Skeletal muscle tissue (tissue), 4 donors: Measurements from ENCODE around the gene SEMA3B. TPM values are rescaled to one million over a fixed set of nuclear protein-coding genes. Genes with fewer than 3 reads are reported as not detected.

Source experiments
- H3K27ac ChIP-seq: one replicate; pipeline ENCODE4 v1.7.0; 2013; ENCODE audit warnings: mild to moderate bottlenecking, low read depth, low read length, inconsistent platforms
- H3K27me3 ChIP-seq, 3 donors: one replicate each; pipeline ENCODE4 v1.7.0; 2013; ENCODE audit warnings: low read length in 3 of 3; ENCODE audit not compliant: control insufficient read depth in 3 of 3, insufficient read depth in 3 of 3
- H3K36me3 ChIP-seq, 3 donors: one replicate each; pipeline ENCODE4 v1.7.0; 2013; ENCODE audit warnings: low read length in 3 of 3; ENCODE audit not compliant: control insufficient read depth in 3 of 3, insufficient read depth in 3 of 3
- H3K4me1 ChIP-seq, 3 donors: one replicate each; pipeline ENCODE4 v1.7.0; 2013; ENCODE audit warnings: low read length in 3 of 3, mild to moderate bottlenecking in 3 of 3; ENCODE audit not compliant: control insufficient read depth in 3 of 3, insufficient read depth in 3 of 3
- H3K4me3 ChIP-seq, 3 donors: one replicate each; pipeline ENCODE4 v1.7.0; 2013; ENCODE audit warnings: low read length in 3 of 3
- H3K9ac ChIP-seq, 3 donors: one replicate each; pipeline ENCODE4 v1.7.0; 2013; ENCODE audit warnings: low read length in 3 of 3, mild to moderate bottlenecking in 3 of 3, moderate library complexity in 2 of 3, low read depth in 1 of 3
- H3K9me3 ChIP-seq, 3 donors: one replicate each; pipeline ENCODE4 v1.7.0; 2013; ENCODE audit warnings: low read length in 3 of 3; ENCODE audit not compliant: control insufficient read depth in 3 of 3
- total RNA-seq: library from RNA; depleted of rRNA; stranded (reverse); fragments of >200 nt; gene quantifications from one replicate; pipeline ENCODE4 v1.2.3, GENCODE V29; 2014
- donor health status: Osteomylitis.

Gene SEMA3B
- total RNA-seq, 1 donor from 2014 or later, result 19.8 TPM

GRCh38 chr3:50237133-50237651, 31.8 kb upstream of the SEMA3B start:
- Histone ChIP-seq H3K27me3 (no peaks in the 10 kb centered on the region), H3K9me3 (no peaks in the 10 kb centered on the region), H3K27ac (peak overlapping the region; percentile 86), H3K4me3 (peak overlapping the region; percentile 79 to 90 (median 83)), H3K9ac (peak overlapping the region; percentile 88 to 91 (median 90)), H3K4me1 (peaks cover 56 to 61% (median 58%) of the 10 kb centered on the region in 3 donors), H3K36me3 (no peaks in the 10 kb centered on the region)

- Histone ChIP-seq H3K9me3 (no peaks in the 10 kb centered on the region), H3K9ac (peak overlapping the region; percentile 88 to 91 (median 90)), H3K4me1 (peaks cover 62 to 69% (median 66%) of the 10 kb centered on the region in 3 donors), H3K36me3 (no peaks in the 10 kb centered on the region), H3K4me3 (peak overlapping the region; percentile 79 to 90 (median 83)), H3K27me3 (no peaks in the 10 kb centered on the region), H3K27ac (peak overlapping the region; percentile 86)
Observed at GRCh38 chr3:50237754-50238548, 31.0 kb upstream of the SEMA3B start.

GRCh38 chr3:50238549-50239026, 30.4 kb upstream of the SEMA3B start:
- H3K36me3 ChIP-seq, result no peaks in the 10 kb centered on the region
- H3K4me1 ChIP-seq, result peaks cover 67 to 74% (median 72%) of the 10 kb centered on the region in 3 donors
- H3K9ac ChIP-seq, result peak overlapping the region; percentile 65 to 90 (median 88)
- no peaks in the 10 kb centered on the region for H3K9me3 ChIP-seq
- H3K27me3 ChIP-seq, result no peaks in the 10 kb centered on the region
- H3K4me3 ChIP-seq, result peak overlapping the region; percentile 79 to 90 (median 83)
- H3K27ac ChIP-seq, result peak overlapping the region; percentile 86

GRCh38 chr3:50239649-50240048, 29.3 kb upstream of the SEMA3B start:
- Histone ChIP-seq H3K9me3 (no peaks in the 10 kb centered on the region), H3K27me3 (no peaks in the 10 kb centered on the region), H3K36me3 (peaks cover 0 to 2% (median 0%) of the 10 kb centered on the region in 3 donors), H3K4me1 (peaks cover 75 to 82% (median 81%) of the 10 kb centered on the region in 3 donors), H3K4me3 (no peak overlapping the region), H3K9ac (peak overlapping the region; percentile 7 to 90 (median 61)), H3K27ac (peak overlapping the region; percentile 86)

- H3K9ac ChIP-seq, result peak overlapping the region; percentile 38 to 68 (median 51)
- peak overlapping the region in 1 of 3 donors; percentile 10 for H3K4me3 ChIP-seq
- peak overlapping the region; percentile 80 for H3K27ac ChIP-seq
- H3K9me3 ChIP-seq, result no peaks in the 10 kb centered on the region
- no peaks in the 10 kb centered on the region for H3K27me3 ChIP-seq
- peaks cover 0 to 2% (median 0%) of the 10 kb centered on the region in 3 donors for H3K36me3 ChIP-seq
- peaks cover 87 to 93% (median 89%) of the 10 kb centered on the region in 3 donors for H3K4me1 ChIP-seq
Observed at GRCh38 chr3:50241163-50241562, 27.8 kb upstream of the SEMA3B start.

GRCh38 chr3:50241713-50242380, 27.1 kb upstream of the SEMA3B start:
- Histone ChIP-seq H3K4me1 (peaks cover 88 to 93% (median 90%) of the 10 kb centered on the region in 3 donors), H3K9ac (peak overlapping the region; percentile 38 to 68 (median 51)), H3K27ac (peak overlapping the region; percentile 80), H3K9me3 (no peaks in the 10 kb centered on the region), H3K36me3 (peaks cover 0 to 2% (median 0%) of the 10 kb centered on the region in 3 donors), H3K4me3 (peak overlapping the region in 1 of 3 donors; percentile 35), H3K27me3 (no peaks in the 10 kb centered on the region)

- H3K27ac ChIP-seq, result peak overlapping the region; percentile 80
- H3K9ac ChIP-seq, result peak overlapping the region; percentile 16 to 68 (median 38)
- no peaks in the 10 kb centered on the region for H3K9me3 ChIP-seq
- peak overlapping the region in 1 of 3 donors; percentile 41 for H3K4me3 ChIP-seq
- peaks cover 88 to 93% (median 90%) of the 10 kb centered on the region in 3 donors for H3K4me1 ChIP-seq
- H3K27me3 ChIP-seq, result no peaks in the 10 kb centered on the region
- peaks cover 0 to 2% (median 0%) of the 10 kb centered on the region in 3 donors for H3K36me3 ChIP-seq
Observed at GRCh38 chr3:50242381-50242770, 26.6 kb upstream of the SEMA3B start.

- peaks cover 0 to 2% (median 0%) of the 10 kb centered on the region in 3 donors for H3K36me3 ChIP-seq
- peak overlapping the region in 2 of 3 donors; percentile 41 to 49 for H3K4me3 ChIP-seq
- H3K9ac ChIP-seq, result peak overlapping the region; percentile 38 to 71 (median 45)
- H3K27me3 ChIP-seq, result no peaks in the 10 kb centered on the region
- H3K27ac ChIP-seq, result peak overlapping the region; percentile 80
- peaks cover 88 to 93% (median 89%) of the 10 kb centered on the region in 3 donors for H3K4me1 ChIP-seq
- no peaks in the 10 kb centered on the region for H3K9me3 ChIP-seq
Observed at GRCh38 chr3:50242851-50243542, 25.9 kb upstream of the SEMA3B start.

- Histone ChIP-seq H3K9ac (peak overlapping the region; percentile 10 to 71 (median 45)), H3K27me3 (no peaks in the 10 kb centered on the region), H3K9me3 (no peaks in the 10 kb centered on the region), H3K4me3 (peak overlapping the region in 1 of 3 donors; percentile 49), H3K4me1 (peaks cover 88 to 93% (median 89%) of the 10 kb centered on the region in 3 donors), H3K36me3 (peaks cover 0 to 2% (median 0%) of the 10 kb centered on the region in 3 donors), H3K27ac (peak overlapping the region; percentile 80)
Observed at GRCh38 chr3:50243543-50243895, 25.4 kb upstream of the SEMA3B start.
